ENCODE data around the gene EXOC3L4. TPM values are rescaled to one million over a fixed set of nuclear protein-coding genes. Genes with fewer than 3 reads are reported as not detected.

The EXOC3L4 gene
- total and polyA plus RNA-seq, 9 of the 15 experiments (the other 6 are each of a cell fraction or from before 2014, with no cell fraction given): 0.10 to 6.7 (median 0.98) TPM; not detected in 1

- H3K9me3 ChIP-seq (replicated peaks; ENCODE audit: control insufficient read depth, insufficient read depth, low read depth, low read length): no peaks in the 10 kb centered on the region
- TF ChIP-seq FOXM1 (IDR thresholded peaks at IDR 0.05; ENCODE audit: low read depth): no peak
- no peak for TF ChIP-seq FOXM1 (CRISPR knock-in tag; IDR thresholded peaks at IDR 0.05; ENCODE audit: low read depth)
- TF ChIP-seq HNRNPK (IDR thresholded peaks at IDR 0.05; ENCODE audit: low read depth, low read length, poor library complexity, severe bottlenecking): peak; percentile 24
- H2AFZ ChIP-seq (ENCODE audit: low read depth, low read length): no peak within 1 kb of the TSS
- no peak within 1 kb of the TSS for H3K9ac ChIP-seq (ENCODE audit: insufficient read depth in 1 of 2, low read depth in 2 of 2, low read length in 2 of 2)
- ChIA-PET POLR2A (no interaction called here), CTCF (ENCODE audit: low intra/inter-chr PET ratio) (no interaction called here)
- peaks cover 0 to 39% of the 10 kb centered on the region in 2 experiments; a peak in 2 of 5 replicates for H3K4me1 ChIP-seq (replicated peaks in 1 of 2; ENCODE audit: control insufficient read depth in 2 of 2, insufficient read depth in 2 of 2, low read length in 2 of 2)
- H3K27ac ChIP-seq (ENCODE audit: extremely low read depth, low read depth, low read length): no peak within 1 kb of the TSS
- peak in 2 of 4 experiments; percentile 43 to 45 for DNase-seq (ENCODE audit: extremely low read depth in 1 of 4, low spot score in 3 of 4)
- no TSS peak for BruUV-seq (replicated peaks)
- in situ Hi-C loops (cut with MboI) (loop anchor here (10.0 kb wide), 1 partner anchor 451 kb away; no protein-coding TSS in a partner anchor), intact Hi-C loops (cut with micrococcal nuclease) (no loop called here)
- H3K79me2 ChIP-seq (ENCODE audit: control insufficient read depth, insufficient read depth, low read length): no peaks in the 10 kb centered on the region
- H3K27me3 ChIP-seq (ENCODE audit: control insufficient read depth in 2 of 2, insufficient read depth in 2 of 2, low read length in 2 of 2): peaks cover 0 to 8% of the 10 kb centered on the region in 2 experiments; a peak in 2 of 5 replicates
- H3K36me3 ChIP-seq (ENCODE audit: control insufficient read depth, insufficient read depth, low read length): no peaks in the 10 kb centered on the region
- H3K4me3 ChIP-seq: no peak within 1 kb of the TSS
- FAIRE-seq: no peak
- no peaks in the 10 kb centered on the region for H4K20me1 ChIP-seq (replicated peaks; ENCODE audit: control insufficient read depth, insufficient read depth, low read length)
- 22% methylated on average over 27 of the region's 61 CpGs for WGBS (ENCODE audit: insufficient coverage, low coverage, missing lambda C conversion rate)
- no peaks in the 10 kb centered on the region for H3K9me1 ChIP-seq (ENCODE audit: control insufficient read depth, insufficient read depth, low read length)
- no peak within 1 kb of the TSS for H3K4me2 ChIP-seq (ENCODE audit: insufficient read depth, low read length)
- ATAC-seq: peak; percentile 49
These were observed 10.3 kb upstream of the EXOC3L4 start, which contains the start of gene LBHD2 for GRCh38 chr14:103084021-103084919. Gene LBHD2 (plus strand): TSS chr14:103084210. CDS start chr14:103086013, 1,803 bp downstream.
